Endothelial cell of umbilical vein (primary cell): ENCODE measurements around the gene KCTD16. TPM values are rescaled to one million over a fixed set of nuclear protein-coding genes. Genes with fewer than 3 reads are reported as not detected.
A peak's percentile ranks its signal among the peaks of the same experiment; 100 is the strongest.

Experiments
- BruUV-seq: library from RNA; stranded (reverse); fragments of 400-500 nt; replicated peaks from 2 replicates; lab custom pipeline; 2021; lab: Mats Ljungman, UMichigan
- CTCF ChIA-PET: fragments of 300-600, 350-600 bp; sonication (Branson Sonifier 250); formaldehyde crosslinking; loops from one replicate; lab custom pipeline; 2021; ENCODE audit warnings: antibody characterized with exemption, inconsistent platforms; lab: Charles Lee
- POLR2A ChIA-PET: fragments of 300-600, 350-600 bp; sonication (Branson Sonifier 250); formaldehyde crosslinking; loops from one replicate; lab custom pipeline; 2021; ENCODE audit warnings: antibody characterized with exemption, inconsistent platforms; lab: Charles Lee
- DNase-seq: peaks from one replicate; pipeline ENCODE4 v3.0.0-alpha.2; 2011; ENCODE audit warnings: low read depth, low spot score
- FAIRE-seq: peaks from 2 replicates; lab custom pipeline; 2011; peaks lifted over from hg19 to GRCh38; lab: Jason Lieb, UNC
- H2AFZ ChIP-seq: 2 replicates; pipeline ENCODE4 v1.6.0; 2012; ENCODE audit warnings: low read depth, low read length, control low read depth, inconsistent platforms
- H3K27ac ChIP-seq: 2 replicates; pipeline ENCODE4 v1.5.1; 2011; ENCODE audit warnings: low read depth, mild to moderate bottlenecking, control low read depth, low read length, moderate library complexity; ENCODE audit not compliant: insufficient read depth
- H3K27me3 ChIP-seq, 2 experiments: 2 replicates each; pipeline versions ENCODE4 v1.6.0 to v1.6.1; 2011; ENCODE audit warnings: low read length in 2 of 2, mixed read lengths in 1 of 2; ENCODE audit not compliant: control insufficient read depth in 2 of 2, insufficient read depth in 2 of 2
- H3K36me3 ChIP-seq, 2 experiments: 2 replicates in 1 of 2; 3 replicates in 1 of 2; pipeline ENCODE4 v1.5.1; 2011; ENCODE audit warnings: low read length in 2 of 2, mild to moderate bottlenecking in 1 of 2, moderate library complexity in 1 of 2; ENCODE audit not compliant: control insufficient read depth in 2 of 2, insufficient read depth in 2 of 2; ENCODE audit errors: extremely low read depth in 1 of 2
- H3K4me1 ChIP-seq: 3 replicates; pipeline ENCODE4 v1.5.1; 2011; ENCODE audit warnings: mild to moderate bottlenecking, low read length; ENCODE audit not compliant: control insufficient read depth, insufficient read depth; ENCODE audit errors: extremely low read depth
- H3K4me2 ChIP-seq: 2 replicates; pipeline ENCODE4 v1.6.1; 2011; ENCODE audit warnings: low read length, control low read depth, mixed read lengths; ENCODE audit not compliant: insufficient read depth
- H3K4me3 ChIP-seq, 3 experiments: fragments of 200-600 bp in 1 of 3; sonication (generic), shearing (Covaris generic) in 1 of 3; replicated peaks in 1 of 3; 2 replicates each; pipeline ENCODE4 v1.5.1; 2011 to 2016; ENCODE audit warnings: control low read depth in 3 of 3, low read length in 3 of 3, mild to moderate bottlenecking in 2 of 3, inconsistent platforms in 1 of 3, low read depth in 1 of 3, moderate library complexity in 1 of 3; ENCODE audit not compliant: insufficient read depth in 1 of 3
- H3K79me2 ChIP-seq: 2 replicates; pipeline ENCODE4 v1.6.0; 2012; ENCODE audit warnings: low read length, inconsistent platforms; ENCODE audit not compliant: control insufficient read depth, insufficient read depth
- H3K9ac ChIP-seq: replicated peaks from 2 replicates; pipeline ENCODE3; 2011; ENCODE audit warnings: low read length, control low read depth; ENCODE audit not compliant: insufficient read depth; ENCODE audit errors: extremely low read depth
- H3K9me1 ChIP-seq: replicated peaks from 3 replicates; pipeline ENCODE4 v1.6.0; 2011; ENCODE audit warnings: mild to moderate bottlenecking, low read length; ENCODE audit not compliant: control insufficient read depth, insufficient read depth; ENCODE audit errors: extremely low read depth
- H3K9me3 ChIP-seq: replicated peaks from 2 replicates; pipeline ENCODE4 v1.5.1; 2012; ENCODE audit warnings: low read length, inconsistent platforms; ENCODE audit not compliant: control insufficient read depth, insufficient read depth
- H4K20me1 ChIP-seq: replicated peaks from 2 replicates; pipeline ENCODE3; 2011; ENCODE audit warnings: mild to moderate bottlenecking, low read length; ENCODE audit not compliant: control insufficient read depth, insufficient read depth; ENCODE audit errors: extremely low read depth
- EZH2 ChIP-seq: IDR thresholded peaks from 2 replicates; pipeline ENCODE4 v1.6.1; 2012; ENCODE audit warnings: borderline replicate concordance, low read depth, mild to moderate bottlenecking, moderate library complexity, low read length, inconsistent platforms; ENCODE audit not compliant: severe bottlenecking
- FOS ChIP-seq: IDR thresholded peaks from 2 replicates; pipeline ENCODE4 v1.6.1; 2011; ENCODE audit warnings: mild to moderate bottlenecking, low read length, moderate library complexity, borderline replicate concordance; ENCODE audit not compliant: insufficient read depth
- GATA2 ChIP-seq: IDR thresholded peaks from 2 replicates; pipeline ENCODE4 v1.7.0; 2011; ENCODE audit warnings: low read depth, mild to moderate bottlenecking, moderate library complexity, mixed read lengths, low read length; ENCODE audit not compliant: insufficient read length, insufficient read depth
- JUN ChIP-seq: IDR thresholded peaks from 2 replicates; pipeline ENCODE4 v1.6.1; 2011; ENCODE audit warnings: borderline replicate concordance, low read depth; ENCODE audit not compliant: insufficient read length, insufficient read depth
- MAX ChIP-seq: IDR thresholded peaks from 2 replicates; pipeline ENCODE4 v1.6.1; 2011; ENCODE audit not compliant: insufficient read depth, insufficient read length
- MYC ChIP-seq: IDR thresholded peaks from one replicate; pipeline ENCODE4 v1.6.1; 2011; ENCODE audit warnings: mild to moderate bottlenecking, low read depth, low read length
- POLR2A ChIP-seq: IDR thresholded peaks from 2 replicates; pipeline ENCODE4 v1.6.1; 2012; ENCODE audit warnings: low read depth, mild to moderate bottlenecking, control low read depth, low read length
- POLR2AphosphoS5 ChIP-seq: IDR thresholded peaks from 2 replicates; pipeline ENCODE4 v1.6.1; 2012; ENCODE audit warnings: low read depth, mild to moderate bottlenecking, control low read depth, low read length, moderate library complexity; ENCODE audit not compliant: insufficient read depth
- dilution Hi-C: fragments of 300-500 bp; cut with MboI; formaldehyde crosslinking; loops from one replicate; pipeline ENCODE4 v1.15.0; 2019; ENCODE audit warnings: low sequenced_read_pairs; ENCODE audit not compliant: extremely low pct_ligation_motif_present
- intact Hi-C: fragments of 100-400 bp; cut with micrococcal nuclease; formaldehyde crosslinking; loops from one replicate; pipeline ENCODE4 v1.10.0; 2022
- polyA plus RNA-seq, 4 experiments: library from polyadenylated mRNA; depleted of rRNA in 3 of 4; stranded (reverse) in 3 of 4; unstranded in 1 of 4; fragments of >200 nt; gene quantifications; 2 replicates each; pipeline versions ENCODE4 v1.2.1 to v1.2.3, GENCODE V29; 2011 to 2012; ENCODE audit warnings: missing spikeins in 1 of 4
- total RNA-seq: library from RNA; stranded (reverse); gene quantifications from 2 replicates; pipeline ENCODE4 v1.2.3, GENCODE V29; 2021
- TF ChIP-seq, protein P1 (sequence below), 2 donors: IDR thresholded peaks; 1 replicate in 1 of 2; 2 replicates in 1 of 2; pipeline ENCODE4 v1.5.1; 2011; ENCODE audit warnings: low read length in 2 of 2, mild to moderate bottlenecking in 2 of 2, moderate library complexity in 2 of 2, control low read depth in 1 of 2, inconsistent platforms in 1 of 2, low read depth in 1 of 2; ENCODE audit not compliant: insufficient read depth in 1 of 2; ENCODE audit errors: extremely low read depth in 1 of 2

KCTD16 gene
- total and polyA plus RNA-seq, 2 donors (not counting 3 experiments of a cell fraction or from before 2014, with no cell fraction given): 0.21 to 0.49 TPM

DNA sequence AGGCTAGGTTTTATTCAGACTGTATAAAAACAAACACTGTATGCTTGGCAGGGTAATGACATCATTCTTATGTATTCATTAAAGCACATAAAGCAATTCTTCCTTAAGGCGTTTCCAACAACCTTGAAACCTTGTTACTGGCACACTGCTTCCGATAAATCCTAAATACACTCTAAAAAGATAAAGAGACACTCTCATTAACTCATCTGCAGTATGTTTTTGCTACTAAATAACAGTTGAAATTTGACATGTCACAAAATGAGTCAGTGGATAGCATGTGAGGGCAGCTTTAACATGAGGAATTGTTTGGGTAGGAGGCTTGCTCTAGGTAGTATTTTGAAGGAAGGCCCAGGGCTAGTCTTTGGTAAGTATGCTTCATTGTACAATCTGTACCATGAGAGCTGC lies 13.9 kb upstream of the KCTD16 start:
- Histone ChIP-seq H3K9me3 (no peaks in the 10 kb centered on the region), H3K4me2 (no peak overlapping the region), H3K4me1 (no peaks in the 10 kb centered on the region), H3K27me3 (no peaks in the 10 kb centered on the region), H4K20me1 (no peaks in the 10 kb centered on the region), H3K79me2 (no peaks in the 10 kb centered on the region), H3K9ac (no peak overlapping the region), H3K36me3 (peaks cover 4 to 15% of the 10 kb centered on the region in 2 experiments), H3K9me1 (no peaks in the 10 kb centered on the region), H3K27ac (no peak overlapping the region), H3K4me3 (no peak overlapping the region), H2AFZ (no peak overlapping the region)
- DNase-seq: peak; percentile 42
- ChIA-PET POLR2A (no interaction called here), CTCF (interaction anchor here (0.6 to 2.1 kb wide), 3 partner anchors 11 to 35 kb away, joined by 3 to 7 read pairs (median 3); no protein-coding TSS in a partner anchor)
- intact Hi-C loops (no loop called here), dilution Hi-C loops (no loop called here)
- TF ChIP-seq GATA2 (no peak), POLR2A (no peak), POLR2AphosphoS5 (no peak), EZH2 (no peak), JUN (no peak), MAX (no peak), MYC (no peak), FOS (no peak)
- TF ChIP-seq, protein P1, sequence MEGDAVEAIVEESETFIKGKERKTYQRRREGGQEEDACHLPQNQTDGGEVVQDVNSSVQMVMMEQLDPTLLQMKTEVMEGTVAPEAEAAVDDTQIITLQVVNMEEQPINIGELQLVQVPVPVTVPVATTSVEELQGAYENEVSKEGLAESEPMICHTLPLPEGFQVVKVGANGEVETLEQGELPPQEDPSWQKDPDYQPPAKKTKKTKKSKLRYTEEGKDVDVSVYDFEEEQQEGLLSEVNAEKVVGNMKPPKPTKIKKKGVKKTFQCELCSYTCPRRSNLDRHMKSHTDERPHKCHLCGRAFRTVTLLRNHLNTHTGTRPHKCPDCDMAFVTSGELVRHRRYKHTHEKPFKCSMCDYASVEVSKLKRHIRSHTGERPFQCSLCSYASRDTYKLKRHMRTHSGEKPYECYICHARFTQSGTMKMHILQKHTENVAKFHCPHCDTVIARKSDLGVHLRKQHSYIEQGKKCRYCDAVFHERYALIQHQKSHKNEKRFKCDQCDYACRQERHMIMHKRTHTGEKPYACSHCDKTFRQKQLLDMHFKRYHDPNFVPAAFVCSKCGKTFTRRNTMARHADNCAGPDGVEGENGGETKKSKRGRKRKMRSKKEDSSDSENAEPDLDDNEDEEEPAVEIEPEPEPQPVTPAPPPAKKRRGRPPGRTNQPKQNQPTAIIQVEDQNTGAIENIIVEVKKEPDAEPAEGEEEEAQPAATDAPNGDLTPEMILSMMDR (IDR thresholded peaks at IDR 0.05; ENCODE audit: extremely low read depth in 1 of 2, insufficient read depth in 1 of 2, low read depth in 1 of 2, low read length in 2 of 2): no peak
- no peak for FAIRE-seq
- BruUV-seq: no TSS peak
